ENCODE data around the gene WDR20. TPM values are rescaled to one million over a fixed set of nuclear protein-coding genes. Genes with fewer than 3 reads are reported as not detected.
A peak's percentile ranks its signal among the peaks of the same experiment; 100 is the strongest.

The WDR20 gene
- total RNA-seq, 1 donor from 2014 or later: 33.4 TPM

DNA sequence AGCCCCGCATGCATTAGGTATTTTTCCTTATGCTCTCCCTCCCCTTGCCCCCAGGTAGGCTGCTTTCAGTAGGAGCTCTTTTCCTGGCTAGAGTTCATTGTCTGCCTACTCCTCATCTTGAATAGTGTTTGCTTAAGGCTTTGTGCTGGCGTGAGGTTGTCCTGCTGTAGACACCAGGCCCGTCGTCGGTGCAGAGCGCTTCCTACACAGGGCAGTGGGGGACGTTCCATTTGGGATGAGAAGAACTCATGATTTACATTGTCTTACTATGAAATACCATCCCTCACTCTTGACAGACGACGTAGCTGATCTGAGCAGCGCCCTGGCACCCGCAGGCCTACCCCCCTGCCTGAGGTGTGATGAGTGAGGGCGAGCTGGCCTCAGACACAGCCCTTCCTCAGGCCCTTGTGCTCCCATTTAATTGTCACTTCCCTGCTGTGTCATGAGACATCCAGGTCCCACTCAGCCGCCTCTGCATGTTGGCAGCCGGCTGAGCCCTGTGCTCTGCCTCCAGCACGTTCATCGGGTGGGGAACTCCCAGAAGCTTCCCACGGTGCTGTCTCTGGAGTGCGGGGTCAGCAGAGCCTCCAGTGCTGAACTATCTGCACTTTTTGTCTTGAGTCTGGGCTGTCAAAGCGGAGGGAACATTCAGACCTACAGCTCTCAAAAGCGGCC, 76.0 kb downstream of the WDR20 start:
- Mint-ChIP-seq H3K36me3 (peaks cover 4% of the 10 kb centered on the region), H3K4me1 (ENCODE audit: unreplicated experiment) (peaks cover 13% of the 10 kb centered on the region), H3K4me3 (no peak overlapping the region), H3K9me3 (no peaks in the 10 kb centered on the region), H3K27me3 (no peaks in the 10 kb centered on the region), H3K27ac (peak overlapping the region; percentile 40)
- no peak for DNase-seq (ENCODE audit: extremely low spot score, unreplicated experiment)
- no peak for TF ChIP-seq CTCF (conservative IDR thresholded peaks at IDR 0.05)

- Mint-ChIP-seq H3K4me3 (no peak overlapping the region), H3K36me3 (peaks cover 4% of the 10 kb centered on the region), H3K4me1 (ENCODE audit: unreplicated experiment) (peaks cover 13% of the 10 kb centered on the region), H3K27ac (peak overlapping the region; percentile 63), H3K9me3 (no peaks in the 10 kb centered on the region), H3K27me3 (no peaks in the 10 kb centered on the region)
- no peak for TF ChIP-seq CTCF (conservative IDR thresholded peaks at IDR 0.05)
- no peak for DNase-seq (ENCODE audit: extremely low spot score, unreplicated experiment)
Measured at GRCh38 chr14:102217399-102217798, 77.7 kb downstream of the WDR20 start.

DNA sequence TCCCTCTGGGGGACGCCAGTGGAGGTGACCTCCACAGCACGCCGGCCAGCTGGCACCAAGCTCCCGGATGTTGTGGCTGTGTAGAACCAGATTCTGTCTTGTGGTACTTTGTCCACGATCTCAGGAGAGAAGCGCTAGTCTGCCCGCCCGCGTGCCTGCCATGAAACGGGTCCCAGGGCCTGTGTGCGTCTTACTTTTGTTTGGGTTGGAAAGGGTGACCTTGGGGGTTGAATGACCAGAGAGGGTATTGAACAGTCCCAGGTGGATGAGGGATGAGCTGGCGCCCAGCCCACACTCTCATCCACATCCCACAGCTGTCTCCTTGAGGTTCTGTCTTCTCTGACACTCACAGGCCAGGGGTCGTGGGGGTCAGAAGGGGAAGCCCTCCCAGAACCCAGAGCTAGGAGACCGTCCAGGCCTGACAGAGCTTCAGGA, 78.3 kb downstream of the WDR20 start:
- peaks cover 4% of the 10 kb centered on the region for H3K36me3 Mint-ChIP-seq
- DNase-seq (ENCODE audit: extremely low spot score, unreplicated experiment): no peak
- peaks cover 13% of the 10 kb centered on the region for H3K4me1 Mint-ChIP-seq (ENCODE audit: unreplicated experiment)
- no peak for TF ChIP-seq CTCF (conservative IDR thresholded peaks at IDR 0.05)
- H3K27ac Mint-ChIP-seq: no peak overlapping the region
- H3K4me3 Mint-ChIP-seq: no peak overlapping the region
- no peaks in the 10 kb centered on the region for H3K9me3 Mint-ChIP-seq
- H3K27me3 Mint-ChIP-seq: no peaks in the 10 kb centered on the region

DNA sequence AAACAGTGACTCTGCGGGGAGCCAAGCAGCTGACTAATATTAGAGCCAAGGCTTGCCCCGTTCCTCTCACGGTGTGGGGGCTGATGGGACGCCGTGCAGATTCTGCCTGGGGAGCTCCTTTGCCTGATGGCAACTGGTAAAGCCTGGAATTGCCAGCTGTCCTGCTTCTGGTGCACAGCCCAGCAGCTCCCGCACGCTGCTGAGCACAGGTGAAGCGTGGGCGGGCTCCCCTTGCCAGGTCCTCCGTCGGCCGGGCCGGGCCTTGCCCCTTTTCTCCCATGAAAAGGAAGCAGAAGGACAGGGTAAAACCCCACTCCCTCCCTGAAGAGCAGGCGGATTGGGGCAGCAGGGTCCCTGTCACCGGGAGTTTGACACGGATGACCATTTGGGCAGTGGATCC, 79.0 kb downstream of the WDR20 start:
- H3K27ac Mint-ChIP-seq: no peak overlapping the region
- no peaks in the 10 kb centered on the region for H3K27me3 Mint-ChIP-seq
- no peak for DNase-seq (ENCODE audit: extremely low spot score, unreplicated experiment)
- no peak for TF ChIP-seq CTCF (conservative IDR thresholded peaks at IDR 0.05)
- H3K36me3 Mint-ChIP-seq: peaks cover 4% of the 10 kb centered on the region
- H3K9me3 Mint-ChIP-seq: no peaks in the 10 kb centered on the region
- H3K4me3 Mint-ChIP-seq: no peak overlapping the region
- peaks cover 13% of the 10 kb centered on the region for H3K4me1 Mint-ChIP-seq (ENCODE audit: unreplicated experiment)

- Mint-ChIP-seq H3K4me3 (no peak overlapping the region), H3K36me3 (peaks cover 4% of the 10 kb centered on the region)
Measured at GRCh38 chr14:102219316-102219715, 79.6 kb downstream of the WDR20 start.

More at GRCh38 chr14:102219316-102219715, 79.6 kb downstream of the WDR20 start:
- H3K4me1 Mint-ChIP-seq (ENCODE audit: unreplicated experiment): peaks cover 13% of the 10 kb centered on the region
- no peak overlapping the region for H3K27ac Mint-ChIP-seq
- DNase-seq (ENCODE audit: extremely low spot score, unreplicated experiment): no peak
- no peaks in the 10 kb centered on the region for H3K27me3 Mint-ChIP-seq
- TF ChIP-seq CTCF (conservative IDR thresholded peaks at IDR 0.05): no peak
- H3K9me3 Mint-ChIP-seq: no peaks in the 10 kb centered on the region

Data from type B pancreatic cell (in vitro differentiated cells).